ENCODE data around the gene PHACTR2.

- TF ChIP-seq POLR2A (IDR thresholded peaks at IDR 0.05), result no peak
- no peak for TF ChIP-seq CTCF (IDR thresholded peaks at IDR 0.05)
These were observed 89.7 kb downstream of the PHACTR2 start for GRCh38 chr6:143767433-143767832.

Data from heart left ventricle (tissue), 13 donors.